ENCODE results near the gene SH2D7. TPM values are rescaled to one million over a fixed set of nuclear protein-coding genes. Genes with fewer than 3 reads are reported as not detected.

The SH2D7 gene
- total RNA-seq, 2 experiments from 2014 or later = 0.29 to 0.31 TPM

DNA sequence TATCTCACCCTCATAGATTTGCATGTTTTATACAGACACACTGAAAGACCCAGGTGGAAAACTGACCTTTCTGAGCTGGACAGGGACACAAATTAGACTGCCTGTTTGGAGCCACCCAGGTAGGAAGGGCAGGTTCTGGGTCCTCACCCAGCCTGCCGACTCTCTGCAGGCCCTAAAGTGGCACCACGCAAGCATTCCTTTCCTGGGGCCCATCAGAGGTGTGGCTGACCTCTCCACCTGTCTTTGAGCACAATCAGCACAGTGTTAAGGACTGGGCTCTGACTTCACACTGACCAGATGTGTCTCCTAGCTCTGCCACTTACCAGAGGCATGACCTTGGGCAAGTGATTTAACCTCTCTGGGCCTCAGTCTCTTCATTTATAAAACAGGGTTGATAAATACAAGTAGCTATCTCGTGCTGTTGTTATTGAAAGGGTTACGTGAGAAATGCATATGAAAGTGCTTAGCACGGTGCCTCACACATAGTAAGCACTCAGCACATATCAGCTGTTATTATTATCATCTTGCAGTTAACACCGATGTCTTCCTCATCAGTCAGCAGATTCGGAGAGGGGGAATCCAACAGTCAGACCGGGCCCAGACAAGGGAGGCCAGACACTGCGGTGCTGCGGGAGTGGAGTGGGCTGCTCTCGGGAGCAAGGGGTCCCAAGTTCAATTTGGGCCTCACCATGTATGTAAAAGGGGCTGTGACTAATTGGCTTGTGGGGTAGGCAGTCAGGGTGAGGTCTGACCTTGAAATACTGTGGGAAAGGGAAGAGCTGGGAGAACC is 12.9 kb upstream of the SH2D7 start:
- no peak for ATAC-seq
- CTCF ChIA-PET = interaction anchor here (1.0 to 15.5 kb wide), 3 partner anchors 17 to 29 kb away, joined by 3 to 305 read pairs (median 8); no protein-coding TSS in a partner anchor
- no peak overlapping the region for H3K4me3 Mint-ChIP-seq
- H3K27me3 Mint-ChIP-seq (ENCODE audit: low read depth) = no peaks in the 10 kb centered on the region
- no peak for DNase-seq
- H3K36me3 Mint-ChIP-seq (ENCODE audit: low read depth) = peaks cover 16% of the 10 kb centered on the region
- POLR2A ChIA-PET = interaction anchor here (0.8 to 1.5 kb wide), 2 partner anchors 9 to 27 kb away, joined by 3 to 4 read pairs; no protein-coding TSS in a partner anchor
- H3K9me3 Mint-ChIP-seq (ENCODE audit: insufficient read depth) = no peaks in the 10 kb centered on the region
- H3K4me1 Mint-ChIP-seq (ENCODE audit: low read depth) = peaks cover 51% of the 10 kb centered on the region
- peak overlapping the region; percentile 11 for H3K27ac Mint-ChIP-seq

DNA sequence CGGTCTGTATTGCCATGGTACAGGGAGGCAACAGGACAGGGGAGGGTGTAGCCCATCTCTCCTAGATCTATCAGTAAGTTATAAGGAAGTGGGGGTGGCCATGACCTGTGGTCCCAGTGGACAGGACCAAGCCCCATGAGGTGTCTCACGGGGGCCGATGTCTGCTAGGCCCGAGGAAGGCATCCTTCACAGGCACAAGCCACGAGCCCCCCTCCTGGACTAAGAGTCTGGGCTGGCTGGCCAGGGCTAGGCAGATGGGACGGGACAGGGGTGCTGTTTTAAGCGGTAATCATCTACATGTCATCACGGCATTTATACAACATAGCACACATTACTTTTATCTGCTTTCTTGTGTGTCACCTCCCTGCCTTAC is 12.3 kb upstream of the SH2D7 start:
- POLR2A ChIA-PET = interaction anchor here (1.5 kb wide), 1 partner anchor 10 kb away, joined by 4 read pairs; no protein-coding TSS in a partner anchor
- CTCF ChIA-PET = interaction anchor here (1.0 to 15.5 kb wide), 3 partner anchors 18 to 29 kb away, joined by 3 to 305 read pairs (median 8); no protein-coding TSS in a partner anchor
- Mint-ChIP-seq H3K4me1 (ENCODE audit: low read depth) (peaks cover 52% of the 10 kb centered on the region), H3K9me3 (ENCODE audit: insufficient read depth) (no peaks in the 10 kb centered on the region), H3K27me3 (ENCODE audit: low read depth) (no peaks in the 10 kb centered on the region), H3K36me3 (ENCODE audit: low read depth) (peaks cover 11% of the 10 kb centered on the region), H3K4me3 (no peak overlapping the region), H3K27ac (peak overlapping the region; percentile 11)
- DNase-seq (no peak), ATAC-seq (no peak)

DNA sequence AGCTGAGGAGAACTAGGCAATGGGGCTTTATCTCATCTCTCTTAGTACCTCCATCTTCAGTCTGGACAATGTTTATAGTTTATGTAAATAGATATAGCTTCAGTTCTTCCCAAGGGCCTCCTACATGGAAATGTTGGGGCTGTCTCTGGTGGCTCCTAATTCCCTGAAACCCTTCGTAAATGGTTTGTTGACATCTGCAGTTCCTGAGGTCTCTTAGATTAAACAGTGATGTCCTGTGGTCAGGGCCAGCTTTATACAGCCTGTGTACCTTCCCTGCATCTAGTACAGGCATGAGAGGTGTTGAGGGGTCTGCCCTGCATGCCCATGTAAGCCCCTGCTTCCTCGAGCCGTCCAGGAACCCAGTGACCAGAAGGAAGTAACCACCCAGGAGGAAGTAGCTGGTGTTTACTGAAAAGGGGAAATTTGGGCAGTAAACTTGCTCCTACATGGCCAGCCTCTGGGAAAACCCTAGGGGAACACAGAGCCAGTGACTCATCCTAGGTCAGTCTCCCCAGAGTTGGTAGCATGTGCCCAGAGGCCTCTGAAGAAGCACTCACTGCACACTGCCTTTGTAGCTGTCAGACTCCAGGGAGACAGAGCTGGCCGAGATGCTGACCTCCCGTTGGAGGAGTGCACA is 10.1 kb upstream of the SH2D7 start:
- peak overlapping the region; percentile 72 for H3K27ac Mint-ChIP-seq
- no peak overlapping the region for H3K4me3 Mint-ChIP-seq
- ChIA-PET POLR2A (interaction anchor here (1.0 to 1.2 kb wide), 3 partner anchors 12 to 25 kb away, joined by 4 to 5 read pairs (median 4); no protein-coding TSS in a partner anchor), CTCF (interaction anchor here (1.1 to 3.3 kb wide), 5 partner anchors 9 to 63 kb away, joined by 3 to 25 read pairs (median 4); partner anchors contain the start of gene SH2D7)
- DNase-seq = no peak
- no peaks in the 10 kb centered on the region for H3K9me3 Mint-ChIP-seq (ENCODE audit: insufficient read depth)
- no peaks in the 10 kb centered on the region for H3K36me3 Mint-ChIP-seq (ENCODE audit: low read depth)
- H3K4me1 Mint-ChIP-seq (ENCODE audit: low read depth) = peaks cover 53% of the 10 kb centered on the region
- ATAC-seq = no peak
- H3K27me3 Mint-ChIP-seq (ENCODE audit: low read depth) = no peaks in the 10 kb centered on the region

DNA sequence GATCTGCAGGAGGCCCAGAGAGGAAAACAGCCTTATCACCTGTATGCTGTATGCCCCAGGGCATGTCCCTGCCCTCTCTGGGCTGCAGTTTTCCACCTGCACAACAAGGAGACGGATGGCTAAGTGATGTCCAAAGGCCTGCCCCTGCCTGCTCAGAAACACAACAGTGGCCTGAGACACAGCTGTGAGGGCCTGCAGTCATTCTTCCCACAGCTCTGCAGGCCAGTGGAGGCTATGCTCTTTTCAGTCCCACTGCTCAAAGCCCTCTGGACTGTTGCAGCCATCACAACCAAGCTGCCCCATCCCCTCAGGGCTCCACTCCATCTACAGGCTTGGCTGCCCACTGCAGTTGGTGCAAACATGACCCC is 9.6 kb upstream of the SH2D7 start:
- DNase-seq = no peak
- CTCF ChIA-PET = interaction anchor here (0.8 to 3.3 kb wide), 9 partner anchors 9 to 116 kb away, joined by 3 to 25 read pairs (median 4); partner anchors contain the start of gene SH2D7
- Mint-ChIP-seq H3K36me3 (ENCODE audit: low read depth) (no peaks in the 10 kb centered on the region), H3K9me3 (ENCODE audit: insufficient read depth) (no peaks in the 10 kb centered on the region), H3K4me3 (no peak overlapping the region), H3K27ac (peak overlapping the region; percentile 80), H3K27me3 (ENCODE audit: low read depth) (no peaks in the 10 kb centered on the region), H3K4me1 (ENCODE audit: low read depth) (peaks cover 54% of the 10 kb centered on the region)
- no peak for ATAC-seq
- POLR2A ChIA-PET = interaction anchor here (1.0 to 1.7 kb wide), 2 partner anchors 14 to 21 kb away, joined by 4 to 7 read pairs; no protein-coding TSS in a partner anchor

DNA sequence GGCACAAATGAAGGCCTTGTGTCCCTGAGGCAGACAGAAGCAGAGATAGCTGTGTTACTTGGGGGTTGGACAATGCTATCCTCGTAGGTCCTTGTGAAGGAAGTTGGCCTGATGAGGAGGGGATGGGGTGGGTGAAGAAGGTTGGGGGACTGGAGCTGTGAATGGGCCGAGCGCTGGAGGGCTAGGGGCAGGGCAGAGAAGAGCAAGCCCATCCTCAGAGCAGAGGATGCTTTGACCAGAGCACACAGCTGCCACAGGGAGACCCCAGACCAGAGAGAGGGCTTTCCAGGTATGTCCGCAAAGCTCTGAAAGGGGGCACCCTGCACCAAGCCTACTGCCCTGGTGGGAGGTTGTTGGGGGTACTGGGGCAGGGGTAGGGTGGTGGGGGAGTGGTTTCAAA is 9.2 kb upstream of the SH2D7 start:
- Mint-ChIP-seq H3K4me1 (ENCODE audit: low read depth) (peaks cover 53% of the 10 kb centered on the region), H3K27me3 (ENCODE audit: low read depth) (no peaks in the 10 kb centered on the region), H3K9me3 (ENCODE audit: insufficient read depth) (no peaks in the 10 kb centered on the region), H3K4me3 (no peak overlapping the region), H3K27ac (peak overlapping the region; percentile 80), H3K36me3 (ENCODE audit: low read depth) (no peaks in the 10 kb centered on the region)
- DNase-seq (no peak), ATAC-seq (no peak)
- ChIA-PET CTCF (interaction anchor here (0.8 to 3.3 kb wide), 10 partner anchors 9 to 117 kb away, joined by 3 to 25 read pairs (median 4); partner anchors contain the start of gene SH2D7), POLR2A (interaction anchor here (1.0 to 1.7 kb wide), 2 partner anchors 14 to 20 kb away, joined by 4 to 7 read pairs; no protein-coding TSS in a partner anchor)

DNA sequence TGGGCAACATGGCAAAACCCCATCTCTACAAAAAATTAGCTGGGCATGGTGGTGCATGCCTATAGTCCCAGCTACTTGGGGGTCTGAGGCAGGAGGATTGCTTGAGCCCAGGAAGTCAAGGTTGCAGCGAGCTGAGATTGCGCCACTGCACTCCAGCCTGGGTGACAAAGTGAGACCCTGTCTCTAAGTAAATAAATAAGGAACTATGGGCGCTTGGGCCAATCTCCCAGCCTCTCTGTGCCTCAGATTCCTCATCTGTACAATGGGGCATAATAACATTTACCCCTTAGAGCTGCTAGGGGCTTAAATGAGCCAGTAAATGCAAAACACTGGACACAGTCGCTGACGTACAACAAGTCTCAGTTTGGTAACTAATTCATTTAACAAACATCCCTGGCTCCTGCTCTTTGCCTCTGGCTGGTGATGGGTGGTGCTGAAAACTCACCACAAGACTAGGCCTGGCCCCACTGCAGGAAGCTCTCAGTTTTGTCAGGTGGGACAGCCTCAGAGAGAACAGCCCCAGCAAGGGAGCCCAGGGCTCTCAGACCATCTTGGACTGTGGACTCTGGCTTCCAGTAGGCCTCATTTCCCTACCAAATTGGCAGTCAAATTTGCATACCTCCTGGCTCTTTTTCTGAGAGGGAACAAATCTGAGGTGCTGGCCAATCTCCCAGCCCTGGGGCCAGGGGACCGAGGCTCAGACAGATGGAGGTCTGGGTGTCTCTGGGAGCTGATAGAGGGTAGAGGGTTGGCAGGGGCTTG is 8.5 kb upstream of the SH2D7 start:
- CTCF ChIA-PET = interaction anchor here (0.9 to 3.3 kb wide), 8 partner anchors 9 to 117 kb away, joined by 3 to 25 read pairs (median 4); partner anchors contain the start of gene SH2D7
- Mint-ChIP-seq H3K27me3 (ENCODE audit: low read depth) (no peaks in the 10 kb centered on the region), H3K27ac (peak overlapping the region; percentile 80), H3K9me3 (ENCODE audit: insufficient read depth) (no peaks in the 10 kb centered on the region), H3K36me3 (ENCODE audit: low read depth) (no peaks in the 10 kb centered on the region), H3K4me1 (ENCODE audit: low read depth) (peaks cover 50% of the 10 kb centered on the region), H3K4me3 (peak overlapping the region; percentile 15)
- POLR2A ChIA-PET = interaction anchor here (0.7 to 1.7 kb wide), 3 partner anchors 17 to 19 kb away, joined by 3 to 7 read pairs (median 5); no protein-coding TSS in a partner anchor
- ATAC-seq = peak; percentile 94
- DNase-seq = peak; percentile 57

DNA sequence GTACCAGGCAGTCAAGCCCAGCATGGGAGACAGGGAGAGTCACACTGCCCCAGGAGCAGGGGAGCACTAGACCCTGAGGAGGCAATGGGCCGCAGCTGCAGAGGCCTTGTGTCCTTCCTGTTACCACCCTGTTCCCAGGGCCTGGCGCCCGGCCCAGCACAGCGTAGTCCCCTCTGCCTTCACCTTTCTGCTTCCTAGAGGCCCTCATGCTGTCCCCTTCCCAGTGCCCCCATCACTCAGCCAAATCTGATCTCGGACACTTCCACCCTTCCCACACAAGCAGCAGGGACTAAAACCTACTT is 8.0 kb upstream of the SH2D7 start:
- H3K27me3 Mint-ChIP-seq (ENCODE audit: low read depth) = no peaks in the 10 kb centered on the region
- ATAC-seq (no peak), DNase-seq (no peak)
- H3K4me1 Mint-ChIP-seq (ENCODE audit: low read depth) = peaks cover 49% of the 10 kb centered on the region
- POLR2A ChIA-PET = interaction anchor here (0.7 to 1.7 kb wide), 3 partner anchors 17 to 19 kb away, joined by 3 to 7 read pairs (median 5); no protein-coding TSS in a partner anchor
- CTCF ChIA-PET = interaction anchor here (3.3 kb wide), 1 partner anchor 24 kb away, joined by 25 read pairs; no protein-coding TSS in a partner anchor
- no peak overlapping the region for H3K4me3 Mint-ChIP-seq
- H3K9me3 Mint-ChIP-seq (ENCODE audit: insufficient read depth) = no peaks in the 10 kb centered on the region
- H3K27ac Mint-ChIP-seq = peak overlapping the region; percentile 80
- no peaks in the 10 kb centered on the region for H3K36me3 Mint-ChIP-seq (ENCODE audit: low read depth)

DNA sequence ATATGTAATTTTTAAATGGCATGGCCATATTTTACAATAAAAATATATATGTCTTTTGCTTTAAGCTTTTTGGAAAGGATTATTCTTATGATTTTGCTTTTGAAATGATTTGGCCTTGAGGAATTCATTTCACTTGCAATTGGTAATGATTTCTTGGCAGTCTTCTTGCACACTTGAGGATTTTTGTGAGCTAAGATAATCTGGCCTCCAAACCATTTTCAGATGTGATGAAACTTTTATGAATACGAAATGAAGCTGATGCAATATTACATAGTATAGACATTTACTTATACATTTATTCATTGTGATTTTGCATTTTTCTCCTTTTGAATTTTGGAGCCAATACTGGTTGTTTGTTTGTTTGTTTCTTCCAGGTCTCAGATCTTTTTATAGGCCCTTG is 6.4 kb upstream of the SH2D7 start:
- Mint-ChIP-seq H3K4me1 (ENCODE audit: low read depth) (peaks cover 52% of the 10 kb centered on the region), H3K27me3 (ENCODE audit: low read depth) (no peaks in the 10 kb centered on the region), H3K4me3 (no peak overlapping the region), H3K27ac (no peak overlapping the region), H3K36me3 (ENCODE audit: low read depth) (peaks cover 1% of the 10 kb centered on the region), H3K9me3 (ENCODE audit: insufficient read depth) (no peaks in the 10 kb centered on the region)
- POLR2A ChIA-PET = no interaction called here
- DNase-seq (no peak), ATAC-seq (no peak)
- CTCF ChIA-PET = interaction anchor here (1.1 kb wide), 1 partner anchor 22 kb away, joined by 3 read pairs; no protein-coding TSS in a partner anchor

DNA sequence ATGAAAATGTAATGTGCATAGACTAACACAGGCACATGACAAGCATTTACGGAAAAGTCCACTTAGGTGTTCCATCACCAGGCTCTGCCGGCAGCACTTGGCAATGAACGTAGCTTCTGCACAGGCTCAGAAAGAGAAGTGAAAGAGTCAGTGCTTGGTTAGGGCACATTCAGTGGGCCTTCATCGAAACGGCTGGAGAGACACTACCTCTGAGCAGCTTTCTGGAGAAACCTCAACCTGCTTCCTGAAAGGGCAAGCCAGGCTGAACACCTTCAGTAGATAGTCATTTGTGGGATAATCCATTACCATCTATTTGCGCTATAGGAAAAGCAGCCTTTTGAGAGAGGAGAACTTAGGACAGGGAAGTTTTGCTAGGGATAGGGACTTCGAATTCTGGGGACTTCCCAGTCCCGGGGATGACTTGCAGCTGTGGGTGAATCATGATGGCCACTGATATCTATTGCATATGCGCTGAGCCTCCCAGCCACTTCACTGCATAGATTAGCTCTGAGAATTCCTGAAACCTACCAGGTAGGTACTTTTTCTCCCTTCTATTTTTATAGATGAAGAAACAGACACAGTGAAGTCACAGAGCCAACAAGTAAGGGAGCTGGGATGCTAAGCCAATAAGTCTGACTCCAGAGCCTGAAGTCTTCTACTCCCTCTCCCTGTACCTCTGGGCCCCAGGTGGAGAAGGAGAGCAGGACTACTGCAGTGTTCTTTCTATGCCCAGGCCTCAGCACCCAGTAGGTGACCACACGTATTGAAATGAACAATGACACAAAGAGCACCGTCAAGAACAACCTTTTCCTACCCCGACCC is 4.2 kb upstream of the SH2D7 start:
- H3K4me1 Mint-ChIP-seq (ENCODE audit: low read depth) = peaks cover 61% of the 10 kb centered on the region
- no peak overlapping the region for H3K27ac Mint-ChIP-seq
- H3K36me3 Mint-ChIP-seq (ENCODE audit: low read depth) = peaks cover 5% of the 10 kb centered on the region
- H3K27me3 Mint-ChIP-seq (ENCODE audit: low read depth) = no peaks in the 10 kb centered on the region
- CTCF ChIA-PET = interaction anchor here (1.5 kb wide), 1 partner anchor 121 kb away, joined by 4 read pairs; no protein-coding TSS in a partner anchor
- POLR2A ChIA-PET = no interaction called here
- H3K4me3 Mint-ChIP-seq = no peak overlapping the region
- DNase-seq (no peak), ATAC-seq (no peak)
- no peaks in the 10 kb centered on the region for H3K9me3 Mint-ChIP-seq (ENCODE audit: insufficient read depth)

DNA sequence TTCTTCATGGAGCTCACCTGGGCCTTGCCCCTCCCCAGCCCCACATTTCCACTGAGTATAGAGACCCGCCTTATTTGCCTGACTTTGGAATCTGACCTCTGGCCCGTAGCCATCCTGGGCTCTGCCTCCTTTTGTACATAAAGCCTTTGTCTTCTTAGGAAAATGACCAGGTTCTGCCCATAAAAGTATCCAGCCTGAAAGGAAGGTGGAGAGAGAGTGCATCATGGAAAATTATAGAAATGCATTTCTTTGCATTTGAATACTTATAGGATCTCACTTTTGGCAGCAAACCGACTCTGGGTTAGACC is 3.6 kb upstream of the SH2D7 start:
- Mint-ChIP-seq H3K36me3 (ENCODE audit: low read depth) (peaks cover 5% of the 10 kb centered on the region), H3K4me3 (no peak overlapping the region), H3K27ac (no peak overlapping the region), H3K4me1 (ENCODE audit: low read depth) (peaks cover 61% of the 10 kb centered on the region), H3K27me3 (ENCODE audit: low read depth) (no peaks in the 10 kb centered on the region), H3K9me3 (ENCODE audit: insufficient read depth) (no peaks in the 10 kb centered on the region)
- ATAC-seq (no peak), DNase-seq (no peak)
- POLR2A ChIA-PET = no interaction called here
- CTCF ChIA-PET = interaction anchor here (1.5 kb wide), 1 partner anchor 122 kb away, joined by 4 read pairs; no protein-coding TSS in a partner anchor
